SU-DHL-6 (cell line): Measurements from ENCODE around the gene EME1.

Experiments used
- H2AFZ ChIP-seq: fragments of 200-600 bp; sonication (generic); 2 replicates; pipeline ENCODE4 v1.6.1; 2014; ENCODE audit warnings: low read depth, mild to moderate bottlenecking, moderate library complexity, mixed read lengths, antibody characterized with exemption, low read length; ENCODE audit not compliant: severe bottlenecking
- H3F3A ChIP-seq: fragments of 200-600 bp; shearing (Covaris generic); 2 replicates; pipeline ENCODE4 v1.6.0; 2016; ENCODE audit warnings: antibody characterized with exemption, mild to moderate bottlenecking; ENCODE audit not compliant: insufficient read depth
- H3K27ac ChIP-seq: fragments of 200-600 bp; sonication (generic); 2 replicates; pipeline ENCODE4 v1.5.1; 2016; ENCODE audit warnings: low read depth, mild to moderate bottlenecking, low read length, moderate library complexity, mixed read lengths
- H3K27me3 ChIP-seq: fragments of 200-600 bp; sonication (generic), shearing (Covaris generic); 2 replicates; pipeline ENCODE4 v1.6.0; 2014; ENCODE audit warnings: mild to moderate bottlenecking, low read length
- H3K36me3 ChIP-seq: fragments of 200-600 bp; sonication (generic); 2 replicates; pipeline ENCODE4 v1.6.1; 2014; ENCODE audit warnings: mild to moderate bottlenecking, low read length, mixed read lengths
- H3K4me2 ChIP-seq: fragments of 300-600, 200-600 bp; shearing (Covaris generic), sonication (generic); 2 replicates; pipeline ENCODE4 v1.6.0; 2014; ENCODE audit warnings: low read length, low read depth, mild to moderate bottlenecking; ENCODE audit not compliant: poor library complexity, severe bottlenecking
- H3K4me3 ChIP-seq: fragments of 200-600 bp; sonication (generic); 2 replicates; pipeline ENCODE4 v1.5.1; 2014; ENCODE audit warnings: antibody characterized with exemption, low read length, mild to moderate bottlenecking, mixed read lengths; ENCODE audit not compliant: insufficient read depth, poor library complexity, severe bottlenecking
- H3K79me2 ChIP-seq: fragments of 200-600 bp; sonication (generic); 2 replicates; pipeline ENCODE4 v1.6.1; 2014; ENCODE audit warnings: mild to moderate bottlenecking, low read length, moderate library complexity; ENCODE audit not compliant: insufficient read depth
- H3K9ac ChIP-seq: fragments of 200-600 bp; sonication (generic); 2 replicates; pipeline ENCODE4 v1.7.0; 2014; ENCODE audit warnings: mild to moderate bottlenecking, low read length
- H3K9me2 ChIP-seq: fragments of 200-600 bp; sonication (generic); replicated peaks from 2 replicates; pipeline ENCODE4 v1.6.1; 2014; ENCODE audit warnings: low read length; ENCODE audit not compliant: insufficient read depth
- H3K9me3 ChIP-seq: fragments of 200-600 bp; sonication (generic); 2 replicates; pipeline ENCODE4 v1.6.1; 2014; ENCODE audit warnings: low read length, mixed read lengths; ENCODE audit not compliant: insufficient read depth
- H4K20me1 ChIP-seq: fragments of 200-600 bp; sonication (generic); 2 replicates; pipeline ENCODE4 v1.6.1; 2014; ENCODE audit warnings: low read depth, mild to moderate bottlenecking, antibody characterized with exemption, low read length, moderate library complexity, mixed read lengths
- EZH2phosphoT487 ChIP-seq: fragments of 200-600 bp; sonication (generic), shearing (Covaris generic); conservative IDR thresholded peaks from 2 replicates; pipeline ENCODE4 v1.6.1; 2018; ENCODE audit warnings: mild to moderate bottlenecking, antibody characterized with exemption, low read length, moderate library complexity, mixed read lengths
- TF ChIP-seq, protein P1 (sequence below): fragments of 200-600 bp; sonication (generic); IDR thresholded peaks from one replicate; pipeline ENCODE4 v1.5.1; 2017; ENCODE audit warnings: antibody characterized with exemption, mild to moderate bottlenecking, low read length, moderate library complexity; ENCODE audit not compliant: insufficient read depth, poor library complexity, severe bottlenecking

Gene EME1

DNA sequence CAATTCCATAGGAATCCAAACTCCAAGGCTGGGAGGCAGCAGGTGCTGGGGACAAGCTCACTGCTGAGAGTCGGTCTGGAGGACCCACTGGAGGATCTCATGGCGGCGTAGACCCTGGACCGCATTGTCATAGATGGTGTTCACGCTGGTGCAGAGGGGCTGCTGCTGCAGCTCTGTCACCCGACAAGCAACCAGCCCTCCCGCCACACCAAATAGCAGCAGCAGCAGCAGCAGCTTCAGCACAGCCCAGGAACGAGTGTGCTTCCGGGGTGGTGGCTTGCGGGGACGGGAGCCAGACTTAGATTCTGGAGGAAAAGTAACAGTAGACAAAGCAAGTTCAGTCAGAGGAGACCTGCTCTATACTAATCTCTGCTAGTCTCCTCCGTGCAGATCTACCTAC, 9.9 kb downstream of the EME1 start:
- no peak overlapping the region for H3K4me2 ChIP-seq
- no peaks in the 10 kb centered on the region for H3F3A ChIP-seq
- H3K36me3 ChIP-seq, result peaks cover 10% of the 10 kb centered on the region; the same call in 1 of the 2 replicates
- H3K27ac ChIP-seq, result no peak overlapping the region
- TF ChIP-seq, protein P1, sequence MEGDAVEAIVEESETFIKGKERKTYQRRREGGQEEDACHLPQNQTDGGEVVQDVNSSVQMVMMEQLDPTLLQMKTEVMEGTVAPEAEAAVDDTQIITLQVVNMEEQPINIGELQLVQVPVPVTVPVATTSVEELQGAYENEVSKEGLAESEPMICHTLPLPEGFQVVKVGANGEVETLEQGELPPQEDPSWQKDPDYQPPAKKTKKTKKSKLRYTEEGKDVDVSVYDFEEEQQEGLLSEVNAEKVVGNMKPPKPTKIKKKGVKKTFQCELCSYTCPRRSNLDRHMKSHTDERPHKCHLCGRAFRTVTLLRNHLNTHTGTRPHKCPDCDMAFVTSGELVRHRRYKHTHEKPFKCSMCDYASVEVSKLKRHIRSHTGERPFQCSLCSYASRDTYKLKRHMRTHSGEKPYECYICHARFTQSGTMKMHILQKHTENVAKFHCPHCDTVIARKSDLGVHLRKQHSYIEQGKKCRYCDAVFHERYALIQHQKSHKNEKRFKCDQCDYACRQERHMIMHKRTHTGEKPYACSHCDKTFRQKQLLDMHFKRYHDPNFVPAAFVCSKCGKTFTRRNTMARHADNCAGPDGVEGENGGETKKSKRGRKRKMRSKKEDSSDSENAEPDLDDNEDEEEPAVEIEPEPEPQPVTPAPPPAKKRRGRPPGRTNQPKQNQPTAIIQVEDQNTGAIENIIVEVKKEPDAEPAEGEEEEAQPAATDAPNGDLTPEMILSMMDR, result no peak
- TF ChIP-seq EZH2phosphoT487, result no peak
- H3K4me3 ChIP-seq, result no peak overlapping the region
- H3K9me3 ChIP-seq, result no peaks in the 10 kb centered on the region
- H3K9ac ChIP-seq, result no peak overlapping the region
- no peaks in the 10 kb centered on the region for H3K9me2 ChIP-seq
- H2AFZ ChIP-seq, result no peak overlapping the region
- no peaks in the 10 kb centered on the region for H3K79me2 ChIP-seq
- no peaks in the 10 kb centered on the region for H3K27me3 ChIP-seq
- H4K20me1 ChIP-seq, result no peaks in the 10 kb centered on the region

DNA sequence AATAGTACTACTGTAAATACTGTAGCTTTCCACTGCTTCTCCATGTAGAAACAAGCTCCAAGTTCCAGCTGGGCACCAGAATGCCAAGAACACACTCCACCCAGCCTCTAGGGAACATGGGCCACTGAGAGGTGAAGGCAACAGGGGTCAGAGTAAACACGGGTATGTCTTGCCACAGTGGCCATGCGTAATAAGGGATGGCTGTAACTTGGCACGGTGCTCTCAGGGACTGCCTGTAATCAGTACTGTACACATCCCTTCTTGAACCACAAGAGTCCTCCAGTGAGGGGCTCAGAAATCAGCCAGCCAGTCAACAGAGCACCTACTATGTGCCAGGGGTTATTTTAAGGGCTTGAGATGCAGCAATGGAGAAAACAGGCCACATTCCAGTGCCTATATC, 13.5 kb downstream of the EME1 start:
- Histone ChIP-seq H2AFZ (no peak overlapping the region), H3K9me2 (no peaks in the 10 kb centered on the region), H3K4me2 (no peak overlapping the region), H3K79me2 (no peaks in the 10 kb centered on the region), H3K36me3 (peaks cover 21% of the 10 kb centered on the region), H4K20me1 (no peaks in the 10 kb centered on the region), H3K9me3 (no peaks in the 10 kb centered on the region), H3F3A (no peaks in the 10 kb centered on the region), H3K4me3 (no peak overlapping the region), H3K9ac (no peak overlapping the region), H3K27ac (no peak overlapping the region), H3K27me3 (no peaks in the 10 kb centered on the region)
- TF ChIP-seq, protein P1, result no peak
- no peak for TF ChIP-seq EZH2phosphoT487

DNA sequence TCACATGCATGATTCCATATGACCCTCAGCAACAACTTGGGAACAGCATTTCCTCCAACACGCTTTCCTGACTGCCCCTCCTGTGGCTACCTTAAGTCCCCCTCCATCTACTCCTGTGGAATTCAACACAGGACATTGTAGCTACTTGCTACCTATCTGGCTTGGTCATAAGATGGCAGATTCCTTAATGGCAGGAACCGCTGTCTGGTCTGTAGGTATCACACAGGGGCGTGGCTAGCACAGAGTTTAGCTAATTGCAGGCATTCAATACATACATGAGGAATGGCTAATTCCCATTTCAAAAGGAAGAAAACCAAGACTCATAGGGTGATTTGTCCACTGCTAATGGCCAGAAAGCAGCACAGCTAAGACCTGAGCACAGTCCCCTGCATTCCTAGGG, 15.7 kb downstream of the EME1 start:
- TF ChIP-seq, protein P1, result no peak
- no peak for TF ChIP-seq EZH2phosphoT487
- H3K9me2 ChIP-seq, result no peaks in the 10 kb centered on the region
- H3K36me3 ChIP-seq, result peaks cover 30% of the 10 kb centered on the region
- H3K9ac ChIP-seq, result no peak overlapping the region
- no peaks in the 10 kb centered on the region for H4K20me1 ChIP-seq
- no peaks in the 10 kb centered on the region for H3K27me3 ChIP-seq
- 0 out of 2 replicates have a peak, but pooled peaks cover 4% of the 10 kb centered on the region for H3K79me2 ChIP-seq
- no peaks in the 10 kb centered on the region for H3K9me3 ChIP-seq
- H3K27ac ChIP-seq, result no peak overlapping the region
- no peak overlapping the region for H3K4me3 ChIP-seq
- no peak overlapping the region for H3K4me2 ChIP-seq
- no peaks in the 10 kb centered on the region for H3F3A ChIP-seq
- H2AFZ ChIP-seq, result no peak overlapping the region

DNA sequence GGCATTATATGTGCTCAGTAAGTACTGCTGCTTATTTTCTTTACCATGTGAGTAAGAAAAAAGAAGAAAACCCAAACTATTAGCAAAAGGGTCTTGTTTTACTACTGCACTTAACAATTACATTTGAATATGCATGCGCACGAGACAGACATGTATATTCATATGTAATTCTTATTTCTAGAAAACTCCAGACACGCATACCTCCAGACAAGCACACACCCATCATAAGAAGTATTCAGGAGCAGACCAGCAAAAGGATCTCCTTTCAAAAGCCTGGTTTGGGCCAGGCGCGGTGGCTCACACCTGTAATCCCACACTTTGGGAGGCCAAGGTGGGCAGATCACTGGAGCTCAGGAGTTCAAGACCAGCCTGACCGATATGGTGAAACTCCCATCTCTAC, 16.5 kb downstream of the EME1 start:
- H3K4me3 ChIP-seq, result no peak overlapping the region
- no peak for TF ChIP-seq EZH2phosphoT487
- TF ChIP-seq, protein P1, result no peak
- no peaks in the 10 kb centered on the region for H3K9me2 ChIP-seq
- H3K9ac ChIP-seq, result no peak overlapping the region
- H3K27me3 ChIP-seq, result no peaks in the 10 kb centered on the region
- H3K4me2 ChIP-seq, result no peak overlapping the region
- no peak overlapping the region for H3K27ac ChIP-seq
- peaks cover 10% of the 10 kb centered on the region for H3K79me2 ChIP-seq
- H3F3A ChIP-seq, result no peaks in the 10 kb centered on the region
- no peak overlapping the region for H2AFZ ChIP-seq
- no peaks in the 10 kb centered on the region for H3K9me3 ChIP-seq
- H4K20me1 ChIP-seq, result no peaks in the 10 kb centered on the region
- H3K36me3 ChIP-seq, result peaks cover 36% of the 10 kb centered on the region
